ENCODE data around the gene IFITM5.

The IFITM5 gene

GRCh38 chr11:250274-250673, 49.1 kb downstream of the IFITM5 start:
- no peaks in the 10 kb centered on the region for H3K9me3 ChIP-seq (ENCODE audit: low read depth, low read length)
- peaks cover 74% of the 10 kb centered on the region for H3K36me3 ChIP-seq (ENCODE audit: insufficient read depth, low read length)
- no peak for DNase-seq (ENCODE audit: low read depth, low spot score)
- H3K4me3 ChIP-seq = no peak overlapping the region
- no peak overlapping the region for H3K27ac ChIP-seq
- no peak overlapping the region for H3K9ac ChIP-seq (ENCODE audit: insufficient read length)
- TF ChIP-seq POLR2AphosphoS5 (IDR thresholded peaks at IDR 0.05; ENCODE audit: borderline replicate concordance, low read depth, low read length) = no peak
- no peak for TF ChIP-seq FOXP2 (optimal IDR thresholded peaks at IDR 0.05; ENCODE audit: control extremely low read depth, extremely low read length, insufficient read depth)
- no peak for TF ChIP-seq EZH2 (IDR thresholded peaks at IDR 0.05)

- Histone ChIP-seq H3K36me3 (ENCODE audit: insufficient read depth, low read length) (peaks cover 86% of the 10 kb centered on the region), H3K4me3 (no peak overlapping the region), H3K9ac (ENCODE audit: insufficient read length) (no peak overlapping the region), H3K9me3 (ENCODE audit: low read depth, low read length) (no peaks in the 10 kb centered on the region), H3K27ac (no peak overlapping the region)
- no peak for DNase-seq (ENCODE audit: low read depth, low spot score)
- TF ChIP-seq EZH2 (IDR thresholded peaks at IDR 0.05) = no peak
- TF ChIP-seq POLR2AphosphoS5 (IDR thresholded peaks at IDR 0.05; ENCODE audit: borderline replicate concordance, low read depth, low read length) = no peak
- no peak for TF ChIP-seq FOXP2 (optimal IDR thresholded peaks at IDR 0.05; ENCODE audit: control extremely low read depth, extremely low read length, insufficient read depth)
Observed at GRCh38 chr11:249062-249461, 50.3 kb downstream of the IFITM5 start.

All from SK-N-MC (cell line).